Measurements from ENCODE around the gene UTS2R.

Gene UTS2R

DNA sequence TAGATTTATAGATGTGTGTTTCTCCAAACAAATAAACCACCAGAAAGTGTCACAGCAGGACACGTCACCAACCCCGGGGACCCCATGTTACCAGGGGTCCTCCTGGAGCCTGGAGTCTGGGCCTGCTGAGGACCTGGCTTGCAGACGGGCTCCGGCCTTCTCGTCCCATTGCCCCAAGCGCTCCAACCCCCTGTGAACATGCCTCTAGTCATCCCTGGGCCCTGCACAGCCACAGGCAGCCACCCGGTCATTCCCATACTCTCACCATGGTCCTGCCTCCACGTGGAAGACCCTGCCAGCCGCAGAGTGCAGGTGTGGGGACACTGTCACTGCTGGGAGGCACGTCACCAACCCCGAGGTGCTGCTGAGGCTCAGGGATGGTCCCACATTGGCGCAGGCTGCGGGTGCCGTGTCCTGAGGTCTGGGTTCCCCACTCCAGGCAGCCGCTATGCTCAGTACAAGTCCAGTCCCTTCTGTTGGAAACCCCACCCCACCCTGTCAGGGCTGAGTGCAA, 42.5 kb upstream of the UTS2R start:
- Histone ChIP-seq H3K4me1 (ENCODE audit: control insufficient read depth, insufficient read depth, low read length) (peaks cover 22% of the 10 kb centered on the region), H3K27me3 (ENCODE audit: control insufficient read depth, insufficient read depth, low read length) (peaks cover 2% of the 10 kb centered on the region)

DNA sequence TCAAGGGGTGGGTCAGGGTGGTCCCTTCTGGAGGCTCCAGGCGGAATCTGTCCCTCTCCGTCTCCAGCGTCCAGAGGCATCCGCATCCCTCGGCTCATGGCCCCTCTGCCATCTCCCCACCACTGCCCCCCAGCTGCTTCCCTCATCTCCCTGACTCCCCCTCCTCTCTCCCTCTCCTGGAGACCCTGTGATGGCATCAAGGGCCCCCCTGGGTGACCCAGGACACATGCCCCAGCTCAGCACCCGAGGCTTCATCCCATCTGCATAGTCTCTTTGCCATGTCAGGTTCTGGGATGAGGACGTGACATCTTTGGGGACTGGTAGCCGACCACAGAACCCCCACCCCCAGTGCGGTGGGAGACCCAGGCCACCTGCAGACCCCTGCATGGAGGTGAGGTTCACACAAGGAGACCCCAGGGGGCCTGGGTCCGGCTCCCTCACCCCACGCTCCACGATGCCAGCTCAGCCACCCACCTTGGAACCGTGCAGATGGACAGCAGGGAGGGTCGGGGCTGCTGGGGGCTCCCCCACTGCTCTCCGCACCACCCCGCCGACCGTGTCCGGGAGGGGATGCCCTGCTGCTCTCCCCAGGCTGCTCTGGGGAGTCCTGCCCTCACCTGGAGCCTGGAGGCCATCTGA, 41.8 kb upstream of the UTS2R start:
- H3K4me1 ChIP-seq (ENCODE audit: control insufficient read depth, insufficient read depth, low read length), result peaks cover 30% of the 10 kb centered on the region
- H3K4me3 ChIP-seq (ENCODE audit: low read length), result no peak overlapping the region
- H3K4me2 ChIP-seq (ENCODE audit: low read length), result peak overlapping the region; percentile 8
- H3K9ac ChIP-seq (ENCODE audit: low read depth, low read length), result no peak overlapping the region
- H3K9me3 ChIP-seq (replicated peaks; ENCODE audit: low read length), result no peaks in the 10 kb centered on the region
- H3K36me3 ChIP-seq (ENCODE audit: insufficient read depth, low read length), result no peaks in the 10 kb centered on the region
- peaks cover 2% of the 10 kb centered on the region for H3K27me3 ChIP-seq (ENCODE audit: control insufficient read depth, insufficient read depth, low read length)

More for the DNA sequence above, 42.5 kb upstream of the UTS2R start:
- Histone ChIP-seq H3K4me3 (ENCODE audit: low read length) (no peak overlapping the region), H3K9ac (ENCODE audit: low read depth, low read length) (no peak overlapping the region), H3K9me3 (replicated peaks; ENCODE audit: low read length) (no peaks in the 10 kb centered on the region), H3K4me2 (ENCODE audit: low read length) (no peak overlapping the region), H3K36me3 (ENCODE audit: insufficient read depth, low read length) (no peaks in the 10 kb centered on the region)

DNA sequence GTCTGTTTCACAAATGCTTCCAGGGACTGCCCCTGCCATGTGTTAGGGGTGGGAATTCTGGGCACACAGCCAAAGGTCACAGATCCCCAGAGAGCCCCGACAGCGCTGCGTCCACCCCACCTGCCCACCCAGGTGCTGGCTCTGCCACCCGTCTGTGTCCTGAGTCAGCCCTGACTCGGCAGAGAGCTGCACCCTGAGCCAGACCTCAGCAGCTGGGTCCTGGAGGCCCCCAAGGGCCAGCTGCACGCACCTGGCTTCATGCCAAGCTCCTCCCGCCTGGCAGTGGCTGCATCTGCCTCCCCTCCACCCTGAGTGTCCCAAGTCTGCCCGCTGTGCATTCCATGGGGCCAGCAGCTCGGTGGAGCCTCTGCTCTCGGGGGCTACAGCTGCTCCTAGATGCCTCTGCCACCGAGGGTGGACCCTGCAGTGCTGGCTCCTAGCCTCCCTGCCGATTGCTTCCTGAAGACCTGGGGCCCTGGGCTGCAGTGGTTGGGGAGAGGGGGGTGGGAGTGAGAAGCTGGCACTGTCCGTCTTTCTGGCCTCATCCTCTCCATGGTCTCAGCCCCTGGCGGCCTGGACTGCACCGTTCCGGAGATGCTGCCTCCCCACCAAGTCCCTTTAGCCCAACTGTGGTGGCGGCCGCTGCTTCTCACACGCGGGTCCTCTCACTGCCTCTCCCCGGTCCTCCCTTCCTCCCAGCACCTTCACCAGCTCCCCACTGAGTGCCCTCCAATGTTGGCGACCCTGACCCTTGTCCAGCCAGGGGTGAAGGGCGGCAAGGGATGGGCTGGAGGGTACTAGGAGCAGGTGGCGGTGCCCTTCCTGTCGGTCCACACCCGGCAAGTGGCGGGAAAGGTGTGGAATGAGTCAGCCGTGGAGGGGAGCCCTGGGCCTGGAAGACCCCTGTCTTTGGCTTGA, 41.0 kb upstream of the UTS2R start:
- H3K4me1 ChIP-seq (ENCODE audit: control insufficient read depth, insufficient read depth, low read length), result peaks cover 37% of the 10 kb centered on the region
- H3K36me3 ChIP-seq (ENCODE audit: insufficient read depth, low read length), result no peaks in the 10 kb centered on the region
- H3K4me2 ChIP-seq (ENCODE audit: low read length), result peak overlapping the region; percentile 8
- H3K9ac ChIP-seq (ENCODE audit: low read depth, low read length), result no peak overlapping the region
- H3K27me3 ChIP-seq (ENCODE audit: control insufficient read depth, insufficient read depth, low read length), result peaks cover 2% of the 10 kb centered on the region
- H3K4me3 ChIP-seq (ENCODE audit: low read length), result no peak overlapping the region
- no peaks in the 10 kb centered on the region for H3K9me3 ChIP-seq (replicated peaks; ENCODE audit: low read length)

DNA sequence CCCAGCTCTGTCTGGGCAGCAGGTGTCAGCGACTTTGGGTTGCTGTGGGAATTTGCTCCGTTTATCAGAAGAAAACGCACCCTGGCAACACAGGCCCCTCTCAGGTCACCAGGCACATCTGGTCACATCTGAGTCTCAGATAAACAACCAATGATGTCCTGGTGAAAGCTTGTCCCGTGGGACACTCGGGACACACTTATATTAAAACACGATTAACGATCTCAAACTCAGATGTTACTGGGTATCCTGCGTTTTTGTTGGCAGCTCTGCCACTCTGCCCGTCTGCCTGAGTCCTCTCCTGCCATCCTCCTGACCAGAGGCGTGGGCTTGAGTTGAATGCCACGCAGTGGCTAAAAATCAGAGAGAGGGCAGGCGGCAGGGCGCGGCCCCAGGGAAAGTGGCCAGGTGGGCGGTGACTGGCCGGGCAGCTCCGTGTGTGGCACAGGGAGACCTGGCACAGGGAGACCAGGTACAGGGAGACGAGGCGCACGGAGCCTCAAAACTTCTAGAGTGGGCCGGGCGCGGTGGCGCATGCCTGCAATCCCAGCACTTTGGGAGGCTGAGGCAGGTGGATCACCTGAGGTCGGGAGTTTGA, 40.1 kb upstream of the UTS2R start:
- Histone ChIP-seq H3K36me3 (ENCODE audit: insufficient read depth, low read length) (no peaks in the 10 kb centered on the region), H3K4me3 (ENCODE audit: low read length) (no peak overlapping the region), H3K9me3 (replicated peaks; ENCODE audit: low read length) (no peaks in the 10 kb centered on the region), H3K27me3 (ENCODE audit: control insufficient read depth, insufficient read depth, low read length) (peaks cover 2% of the 10 kb centered on the region), H3K9ac (ENCODE audit: low read depth, low read length) (no peak overlapping the region), H3K4me1 (ENCODE audit: control insufficient read depth, insufficient read depth, low read length) (peaks cover 37% of the 10 kb centered on the region), H3K4me2 (ENCODE audit: low read length) (no peak overlapping the region)

DNA sequence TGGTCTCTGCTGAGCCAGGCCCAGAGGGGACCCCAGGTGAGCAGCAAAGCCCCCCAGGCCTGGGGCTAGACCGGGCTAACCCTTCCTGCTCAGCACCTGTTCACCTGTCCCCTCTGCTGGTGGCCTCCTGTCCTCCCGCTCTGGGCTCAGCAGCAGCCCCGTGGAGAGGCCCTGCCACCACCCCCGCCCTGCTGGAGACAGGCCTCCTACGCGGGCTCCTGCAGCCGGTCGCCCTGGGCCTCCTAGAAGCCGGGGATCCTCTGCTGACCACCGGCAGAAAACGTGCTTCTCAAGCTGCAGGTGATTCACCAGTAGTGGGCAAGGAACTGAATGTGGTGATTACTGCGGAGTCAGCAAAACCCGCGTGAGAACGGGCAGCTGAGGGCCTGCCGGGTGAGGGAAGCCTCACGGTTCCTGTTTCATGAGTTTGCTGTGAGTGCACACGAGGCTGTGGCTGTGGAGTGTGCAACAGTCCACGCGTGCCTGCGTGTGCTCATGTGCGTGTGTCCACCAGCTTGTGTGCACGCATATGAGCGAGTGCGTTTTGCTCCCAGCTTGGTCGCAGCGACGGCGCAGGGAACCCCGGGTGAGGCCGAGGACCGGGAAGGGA, 38.8 kb upstream of the UTS2R start:
- Histone ChIP-seq H3K4me1 (ENCODE audit: control insufficient read depth, insufficient read depth, low read length) (peaks cover 37% of the 10 kb centered on the region), H3K9me3 (replicated peaks; ENCODE audit: low read length) (no peaks in the 10 kb centered on the region), H3K4me3 (ENCODE audit: low read length) (peak overlapping the region; percentile 71), H3K4me2 (ENCODE audit: low read length) (peak overlapping the region; percentile 96), H3K9ac (ENCODE audit: low read depth, low read length) (no peak overlapping the region), H3K27me3 (ENCODE audit: control insufficient read depth, insufficient read depth, low read length) (peaks cover 2% of the 10 kb centered on the region), H3K36me3 (ENCODE audit: insufficient read depth, low read length) (no peaks in the 10 kb centered on the region)

DNA sequence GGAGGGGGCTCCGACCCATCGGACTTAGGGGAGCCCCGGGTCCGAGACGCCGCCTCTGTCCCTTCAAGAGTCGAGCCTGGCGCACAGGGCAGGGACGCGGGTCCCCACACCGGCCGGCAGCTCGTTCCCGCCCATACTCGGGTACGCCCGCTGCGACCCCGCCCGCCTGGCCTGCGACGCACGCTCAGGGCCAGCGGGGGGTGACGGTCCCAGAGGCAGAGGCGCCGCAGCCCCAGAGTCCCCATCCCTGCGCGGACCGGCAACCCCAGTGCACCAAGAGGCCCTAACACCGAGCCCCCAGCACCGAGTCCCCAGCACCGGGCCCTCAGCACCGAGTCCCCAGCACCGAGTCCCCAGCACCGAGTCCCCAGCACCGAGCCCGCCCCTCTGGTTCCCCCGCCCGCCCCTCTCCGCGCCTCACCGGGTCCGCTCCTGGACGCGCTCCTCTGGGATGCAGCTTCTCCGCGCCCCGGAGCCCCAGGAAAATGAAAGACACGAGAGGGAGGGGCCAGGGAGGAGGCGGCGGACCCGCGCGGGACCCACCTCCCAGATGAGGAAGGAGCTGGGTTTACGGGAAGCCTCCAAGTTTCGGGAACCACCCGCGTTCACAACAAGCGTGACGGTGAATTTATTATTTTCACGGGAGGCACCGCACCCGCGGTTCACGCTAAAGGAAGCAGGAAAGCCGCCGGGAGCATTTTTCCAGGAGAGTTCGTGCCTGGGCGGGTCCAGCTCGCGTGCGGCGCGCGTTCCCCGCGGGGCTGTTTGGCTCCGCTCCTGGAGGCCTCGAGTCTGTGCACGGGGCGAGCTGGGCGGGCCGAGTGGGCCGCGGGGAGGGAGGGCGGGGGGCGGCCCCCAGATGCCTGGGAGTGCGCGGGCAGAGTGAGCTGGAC, 38.0 kb upstream of the UTS2R start, which contains the start of gene SECTM1:
Gene SECTM1, minus strand, starts transcription at position 488 of the 893 bp plus-strand sequence. CDS start 6,526 bp downstream, outside the sequence.
- no peaks in the 10 kb centered on the region for H3K36me3 ChIP-seq (ENCODE audit: insufficient read depth, low read length)
- peaks cover 43% of the 10 kb centered on the region for H3K4me1 ChIP-seq (ENCODE audit: control insufficient read depth, insufficient read depth, low read length)
- peak within 1 kb of the TSS; percentile 96 for H3K4me2 ChIP-seq (ENCODE audit: low read length)
- H3K9ac ChIP-seq (ENCODE audit: low read depth, low read length), result peak within 1 kb of the TSS; percentile 66
- peaks cover 2% of the 10 kb centered on the region for H3K27me3 ChIP-seq (ENCODE audit: control insufficient read depth, insufficient read depth, low read length)
- H3K4me3 ChIP-seq (ENCODE audit: low read length), result peak within 1 kb of the TSS; percentile 71
- H3K9me3 ChIP-seq (replicated peaks; ENCODE audit: low read length), result no peaks in the 10 kb centered on the region

DNA sequence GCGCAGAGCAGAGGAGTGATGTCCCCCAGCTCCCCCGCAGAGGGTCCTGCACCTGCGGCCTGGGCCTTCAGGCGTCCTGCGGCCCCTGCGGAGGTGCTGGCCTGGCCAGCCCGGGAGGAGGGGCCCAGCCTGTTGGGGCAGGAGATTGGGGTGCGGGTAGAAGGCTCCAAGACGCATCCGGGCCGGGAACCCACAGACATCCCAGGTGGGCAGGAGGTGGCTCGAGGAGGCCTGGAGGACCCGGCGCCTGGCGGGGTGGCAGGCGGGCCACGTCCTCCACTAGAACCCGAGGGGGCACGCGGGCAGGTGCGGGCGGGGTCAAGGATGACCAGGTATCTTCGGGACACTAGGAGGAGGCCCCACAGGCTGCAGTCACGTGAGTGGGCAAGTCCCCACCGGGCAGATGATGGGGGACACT, 37.4 kb upstream of the UTS2R start:
- peaks cover 49% of the 10 kb centered on the region for H3K4me1 ChIP-seq (ENCODE audit: control insufficient read depth, insufficient read depth, low read length)

DNA sequence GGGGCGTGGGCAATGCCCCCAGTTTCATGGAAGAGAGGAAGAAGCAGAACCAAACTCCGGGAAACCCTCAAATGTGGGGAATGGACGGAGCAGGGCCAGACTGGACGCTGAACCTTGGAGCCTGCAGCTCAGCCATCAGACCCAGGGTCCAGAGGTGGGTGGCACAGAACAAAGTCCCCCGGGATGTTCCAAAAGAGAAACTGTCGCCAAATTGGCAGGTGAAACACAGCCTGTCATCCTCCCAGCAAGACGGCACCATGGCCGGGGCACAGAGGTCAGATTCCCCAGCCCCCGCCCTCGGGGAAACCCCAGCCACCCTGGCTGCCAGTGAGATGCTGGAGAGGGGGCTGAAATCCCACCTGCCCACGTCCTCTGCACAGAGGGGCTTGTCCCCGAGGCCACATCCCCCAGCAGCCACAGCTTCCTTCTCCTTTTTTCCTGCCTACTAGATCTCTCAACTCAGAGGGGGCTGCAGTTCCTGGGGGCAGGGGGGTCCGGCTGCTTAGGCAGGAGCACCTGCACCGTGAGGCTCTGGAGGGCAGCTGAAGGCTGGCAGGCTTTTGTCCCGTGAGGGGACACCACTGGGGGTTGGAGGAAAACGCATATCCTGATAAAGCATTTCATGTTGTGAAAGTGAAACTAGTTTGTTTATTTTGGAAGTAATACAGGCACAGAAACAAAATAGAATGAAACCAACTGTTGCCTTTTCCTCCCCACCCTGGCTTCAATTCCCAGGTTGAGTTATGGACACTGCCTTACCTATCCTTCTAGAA, 36.8 kb upstream of the UTS2R start:
- Histone ChIP-seq H3K36me3 (ENCODE audit: insufficient read depth, low read length) (no peaks in the 10 kb centered on the region), H3K27me3 (ENCODE audit: control insufficient read depth, insufficient read depth, low read length) (peaks cover 2% of the 10 kb centered on the region), H3K4me1 (ENCODE audit: control insufficient read depth, insufficient read depth, low read length) (peaks cover 54% of the 10 kb centered on the region), H3K9me3 (replicated peaks; ENCODE audit: low read length) (no peaks in the 10 kb centered on the region), H3K9ac (ENCODE audit: low read depth, low read length) (peak overlapping the region; percentile 0), H3K4me3 (ENCODE audit: low read length) (peak overlapping the region; percentile 62), H3K4me2 (ENCODE audit: low read length) (peak overlapping the region; percentile 96)

More for the DNA sequence above, 37.4 kb upstream of the UTS2R start:
- H3K9me3 ChIP-seq (replicated peaks; ENCODE audit: low read length), result no peaks in the 10 kb centered on the region
- H3K27me3 ChIP-seq (ENCODE audit: control insufficient read depth, insufficient read depth, low read length), result peaks cover 2% of the 10 kb centered on the region
- no peak overlapping the region for H3K9ac ChIP-seq (ENCODE audit: low read depth, low read length)
- peak overlapping the region; percentile 62 for H3K4me3 ChIP-seq (ENCODE audit: low read length)
- H3K4me2 ChIP-seq (ENCODE audit: low read length), result peak overlapping the region; percentile 96
- H3K36me3 ChIP-seq (ENCODE audit: insufficient read depth, low read length), result no peaks in the 10 kb centered on the region

DNA sequence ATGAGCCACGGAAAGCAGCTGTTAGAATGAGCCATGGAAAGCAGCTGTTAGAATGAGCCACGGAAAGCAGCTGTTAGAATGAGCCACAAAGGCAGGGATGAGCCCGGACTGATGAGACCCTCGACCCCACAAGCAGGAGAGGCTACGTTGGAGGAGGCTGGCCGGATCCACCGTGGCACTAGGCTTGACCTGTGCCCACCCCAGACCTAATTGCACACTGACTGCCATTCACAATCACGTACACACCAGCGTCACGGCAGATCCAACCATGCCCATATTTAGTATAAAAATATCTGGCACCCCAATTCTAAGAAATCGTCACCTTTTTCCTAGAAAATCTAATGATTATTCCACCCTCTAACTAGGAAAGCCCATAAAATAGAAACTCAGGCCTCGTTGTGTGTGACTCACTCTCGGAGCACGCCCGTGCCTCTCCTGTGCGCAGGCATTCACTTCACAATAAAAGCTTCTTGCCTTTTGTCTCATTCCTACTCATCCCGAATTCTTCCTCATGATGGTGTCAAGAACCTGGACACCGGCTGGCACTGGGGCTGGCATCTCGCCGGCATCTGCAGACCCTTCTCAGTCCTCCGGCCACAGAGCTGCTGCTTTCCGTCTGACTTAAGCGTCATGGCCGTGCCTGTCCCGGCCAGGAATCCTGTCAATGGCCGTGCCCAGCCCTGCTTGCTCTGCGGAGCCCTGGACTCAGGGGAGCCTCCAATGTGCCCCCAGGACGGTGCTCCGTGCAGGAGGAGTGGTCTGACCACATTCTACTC, 32.5 kb upstream of the UTS2R start:
- Histone ChIP-seq H3K4me1 (ENCODE audit: control insufficient read depth, insufficient read depth, low read length) (peaks cover 32% of the 10 kb centered on the region), H3K4me3 (ENCODE audit: low read length) (peak overlapping the region; percentile 57), H3K36me3 (ENCODE audit: insufficient read depth, low read length) (no peaks in the 10 kb centered on the region), H3K9ac (ENCODE audit: low read depth, low read length) (peak overlapping the region; percentile 23), H3K4me2 (ENCODE audit: low read length) (peak overlapping the region; percentile 81), H3K27me3 (ENCODE audit: control insufficient read depth, insufficient read depth, low read length) (no peaks in the 10 kb centered on the region), H3K9me3 (replicated peaks; ENCODE audit: low read length) (no peaks in the 10 kb centered on the region)
